HCT116 (cell line): ENCODE results near the gene AVPI1.

Source experiments
- POLR2A ChIP-seq: IDR thresholded peaks from 2 replicates; pipeline ENCODE4 v1.7.0; 2011; ENCODE audit warnings: borderline replicate concordance; ENCODE audit not compliant: insufficient read depth, insufficient read length; ENCODE audit errors: extremely low read depth
- TF ChIP-seq, protein P1 (sequence below), 3 experiments: fragments of 200-600 bp in 1 of 3; sonication (generic) in 1 of 3; IDR thresholded peaks in 2 of 3; conservative IDR thresholded peaks in 1 of 3; 2 replicates each; pipeline ENCODE4 v1.5.1; 2012 to 2017; ENCODE audit warnings: low read depth in 2 of 3, low read length in 2 of 3, antibody characterized with exemption in 1 of 3, borderline replicate concordance in 1 of 3, control low read depth in 1 of 3, mild to moderate bottlenecking in 1 of 3, mixed read lengths in 1 of 3, mixed run types in 1 of 3, moderate library complexity in 1 of 3; ENCODE audit not compliant: insufficient read depth in 1 of 3
- TF ChIP-seq, protein P2 (sequence below): IDR thresholded peaks from 2 replicates; pipeline ENCODE4 v1.6.1; 2012; ENCODE audit warnings: low read depth
- TF ChIP-seq, protein P3 (sequence below): IDR thresholded peaks from 2 replicates; pipeline ENCODE4 v1.6.1; 2012

DNA sequence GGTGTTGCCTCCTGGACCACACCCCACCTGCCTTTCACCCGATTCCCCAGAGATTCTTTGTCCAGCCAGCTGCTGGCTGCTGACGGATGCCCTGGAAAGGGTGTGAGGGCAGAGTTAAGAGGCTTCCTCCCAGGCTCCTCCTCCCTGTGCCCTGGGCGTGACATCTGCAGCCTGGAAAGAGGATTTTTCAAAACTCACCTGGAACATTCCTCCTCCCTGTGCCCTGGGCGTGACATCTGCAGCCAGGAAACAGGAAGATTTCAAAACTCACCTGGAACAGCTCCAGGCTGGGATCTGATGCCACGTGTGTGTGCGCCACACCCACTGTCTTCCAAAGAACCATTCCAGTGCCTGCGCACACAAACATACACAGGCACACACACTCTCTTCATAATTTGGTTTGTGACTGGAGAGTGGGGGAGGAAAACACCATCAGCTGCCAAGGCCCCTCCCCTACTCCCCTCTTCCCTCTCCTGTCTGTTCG lies 31.7 kb upstream of the AVPI1 start:
- no peak for TF ChIP-seq POLR2A
- TF ChIP-seq, protein P1, sequence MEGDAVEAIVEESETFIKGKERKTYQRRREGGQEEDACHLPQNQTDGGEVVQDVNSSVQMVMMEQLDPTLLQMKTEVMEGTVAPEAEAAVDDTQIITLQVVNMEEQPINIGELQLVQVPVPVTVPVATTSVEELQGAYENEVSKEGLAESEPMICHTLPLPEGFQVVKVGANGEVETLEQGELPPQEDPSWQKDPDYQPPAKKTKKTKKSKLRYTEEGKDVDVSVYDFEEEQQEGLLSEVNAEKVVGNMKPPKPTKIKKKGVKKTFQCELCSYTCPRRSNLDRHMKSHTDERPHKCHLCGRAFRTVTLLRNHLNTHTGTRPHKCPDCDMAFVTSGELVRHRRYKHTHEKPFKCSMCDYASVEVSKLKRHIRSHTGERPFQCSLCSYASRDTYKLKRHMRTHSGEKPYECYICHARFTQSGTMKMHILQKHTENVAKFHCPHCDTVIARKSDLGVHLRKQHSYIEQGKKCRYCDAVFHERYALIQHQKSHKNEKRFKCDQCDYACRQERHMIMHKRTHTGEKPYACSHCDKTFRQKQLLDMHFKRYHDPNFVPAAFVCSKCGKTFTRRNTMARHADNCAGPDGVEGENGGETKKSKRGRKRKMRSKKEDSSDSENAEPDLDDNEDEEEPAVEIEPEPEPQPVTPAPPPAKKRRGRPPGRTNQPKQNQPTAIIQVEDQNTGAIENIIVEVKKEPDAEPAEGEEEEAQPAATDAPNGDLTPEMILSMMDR (IDR thresholded peaks at IDR 0.05 in 2 of 3, conservative IDR thresholded peaks at IDR 0.05 in 1 of 3; ENCODE audit: borderline replicate concordance in 1 of 3, insufficient read depth in 1 of 3, low read depth in 2 of 3, low read length in 2 of 3): no peak
- TF ChIP-seq, protein P2, sequence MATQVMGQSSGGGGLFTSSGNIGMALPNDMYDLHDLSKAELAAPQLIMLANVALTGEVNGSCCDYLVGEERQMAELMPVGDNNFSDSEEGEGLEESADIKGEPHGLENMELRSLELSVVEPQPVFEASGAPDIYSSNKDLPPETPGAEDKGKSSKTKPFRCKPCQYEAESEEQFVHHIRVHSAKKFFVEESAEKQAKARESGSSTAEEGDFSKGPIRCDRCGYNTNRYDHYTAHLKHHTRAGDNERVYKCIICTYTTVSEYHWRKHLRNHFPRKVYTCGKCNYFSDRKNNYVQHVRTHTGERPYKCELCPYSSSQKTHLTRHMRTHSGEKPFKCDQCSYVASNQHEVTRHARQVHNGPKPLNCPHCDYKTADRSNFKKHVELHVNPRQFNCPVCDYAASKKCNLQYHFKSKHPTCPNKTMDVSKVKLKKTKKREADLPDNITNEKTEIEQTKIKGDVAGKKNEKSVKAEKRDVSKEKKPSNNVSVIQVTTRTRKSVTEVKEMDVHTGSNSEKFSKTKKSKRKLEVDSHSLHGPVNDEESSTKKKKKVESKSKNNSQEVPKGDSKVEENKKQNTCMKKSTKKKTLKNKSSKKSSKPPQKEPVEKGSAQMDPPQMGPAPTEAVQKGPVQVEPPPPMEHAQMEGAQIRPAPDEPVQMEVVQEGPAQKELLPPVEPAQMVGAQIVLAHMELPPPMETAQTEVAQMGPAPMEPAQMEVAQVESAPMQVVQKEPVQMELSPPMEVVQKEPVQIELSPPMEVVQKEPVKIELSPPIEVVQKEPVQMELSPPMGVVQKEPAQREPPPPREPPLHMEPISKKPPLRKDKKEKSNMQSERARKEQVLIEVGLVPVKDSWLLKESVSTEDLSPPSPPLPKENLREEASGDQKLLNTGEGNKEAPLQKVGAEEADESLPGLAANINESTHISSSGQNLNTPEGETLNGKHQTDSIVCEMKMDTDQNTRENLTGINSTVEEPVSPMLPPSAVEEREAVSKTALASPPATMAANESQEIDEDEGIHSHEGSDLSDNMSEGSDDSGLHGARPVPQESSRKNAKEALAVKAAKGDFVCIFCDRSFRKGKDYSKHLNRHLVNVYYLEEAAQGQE: no peak
- TF ChIP-seq, protein P3, sequence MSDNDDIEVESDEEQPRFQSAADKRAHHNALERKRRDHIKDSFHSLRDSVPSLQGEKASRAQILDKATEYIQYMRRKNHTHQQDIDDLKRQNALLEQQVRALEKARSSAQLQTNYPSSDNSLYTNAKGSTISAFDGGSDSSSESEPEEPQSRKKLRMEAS: peak; percentile 98
